ENCODE measurements around the gene SIM2.

Gene SIM2

GRCh38 chr21:36763305-36763704 is 64.4 kb downstream of the SIM2 start:
- DNase-seq (ENCODE audit: low read depth, low spot score): no peak

- DNase-seq (ENCODE audit: low read depth, low spot score): no peak
Measured at GRCh38 chr21:36765229-36765628, 66.3 kb downstream of the SIM2 start.

- DNase-seq (ENCODE audit: low read depth, low spot score): no peak
Measured at GRCh38 chr21:36766511-36766910, 67.6 kb downstream of the SIM2 start.

GRCh38 chr21:36767096-36767495 is 68.2 kb downstream of the SIM2 start:
- no peak for DNase-seq (ENCODE audit: low read depth, low spot score)

- no peak for DNase-seq (ENCODE audit: low read depth, low spot score)
Measured at GRCh38 chr21:36768496-36768895, 69.6 kb downstream of the SIM2 start.

- DNase-seq (ENCODE audit: low read depth, low spot score): no peak
Measured at GRCh38 chr21:36769051-36769839, 70.3 kb downstream of the SIM2 start.

GRCh38 chr21:36773117-36773516 is 74.2 kb downstream of the SIM2 start:
- no peak for DNase-seq (ENCODE audit: low read depth, low spot score)

GRCh38 chr21:36773995-36774394 is 75.1 kb downstream of the SIM2 start:
- no peak for DNase-seq (ENCODE audit: low read depth, low spot score)

GRCh38 chr21:36776981-36777617 is 78.2 kb downstream of the SIM2 start:
- DNase-seq (ENCODE audit: low read depth, low spot score): no peak

- DNase-seq (ENCODE audit: low read depth, low spot score): no peak
Measured at GRCh38 chr21:36780861-36781260, 81.9 kb downstream of the SIM2 start.

- DNase-seq (ENCODE audit: low read depth, low spot score): no peak
Measured at GRCh38 chr21:36783612-36784374, 84.9 kb downstream of the SIM2 start.

- DNase-seq (ENCODE audit: low read depth, low spot score): no peak
Measured at GRCh38 chr21:36784947-36785346, 86.0 kb downstream of the SIM2 start.

- no peak for DNase-seq (ENCODE audit: low read depth, low spot score)
Measured at GRCh38 chr21:36785615-36786014, 86.7 kb downstream of the SIM2 start.

GRCh38 chr21:36786186-36786585 is 87.3 kb downstream of the SIM2 start:
- DNase-seq (ENCODE audit: low read depth, low spot score): no peak

- DNase-seq (ENCODE audit: low read depth, low spot score): no peak
Measured at GRCh38 chr21:36788120-36788638, 89.3 kb downstream of the SIM2 start.

GRCh38 chr21:36790616-36791015 is 91.7 kb downstream of the SIM2 start:
- no peak for DNase-seq (ENCODE audit: low read depth, low spot score)

- no peak for DNase-seq (ENCODE audit: low read depth, low spot score)
Measured at GRCh38 chr21:36791180-36791579, 92.3 kb downstream of the SIM2 start.

- no peak for DNase-seq (ENCODE audit: low read depth, low spot score)
Measured at GRCh38 chr21:36791695-36792470, 93.0 kb downstream of the SIM2 start.

- DNase-seq (ENCODE audit: low read depth, low spot score): no peak
Measured at GRCh38 chr21:36792505-36792967, 93.6 kb downstream of the SIM2 start.

GRCh38 chr21:36796070-36796469 is 97.2 kb downstream of the SIM2 start:
- no peak for DNase-seq (ENCODE audit: low read depth, low spot score)

- no peak for DNase-seq (ENCODE audit: low read depth, low spot score)
Measured at GRCh38 chr21:36798491-36798890, 99.6 kb downstream of the SIM2 start.
